Peyer's patch (tissue), 4 donors: ENCODE data around the gene SLC4A8. TPM values are rescaled to one million over a fixed set of nuclear protein-coding genes. Genes with fewer than 3 reads are reported as not detected.

ENCODE experiments used
- DNase-seq, 3 donors: peaks; one replicate each; pipeline ENCODE4 v3.0.0-alpha.2; 2017 to 2019
- H3K27ac ChIP-seq, 4 donors: fragments of 200-600 bp; sonication (generic); one replicate each; pipeline ENCODE4 v1.5.1; 2016 to 2019
- H3K27me3 ChIP-seq, 2 donors: fragments of 200-600 bp; sonication (generic); one replicate each; pipeline ENCODE4 v1.5.1; 2019
- H3K36me3 ChIP-seq, 3 donors: fragments of 200-600 bp; sonication (generic); one replicate each; pipeline ENCODE4 v1.5.1; 2016 to 2019
- H3K4me1 ChIP-seq, 4 donors: fragments of 200-600 bp; sonication (generic); one replicate each; pipeline ENCODE4 v1.5.1; 2016 to 2019
- H3K4me3 ChIP-seq, 4 donors: fragments of 200-600 bp; sonication (generic); 1 replicate in 3 of 4; 2 replicates in 1 of 4; pipeline ENCODE4 v1.5.1; 2016 to 2019; ENCODE audit warnings: mild to moderate bottlenecking in 1 of 4
- H3K9me3 ChIP-seq, 4 donors: fragments of 200-600 bp; sonication (generic); one replicate each; pipeline ENCODE4 v1.5.1; 2016 to 2019; ENCODE audit warnings: mild to moderate bottlenecking in 1 of 4
- POLR2A ChIP-seq, 2 donors: fragments of 450-650 bp; IDR thresholded peaks; one replicate each; pipeline ENCODE4 v1.5.1; 2017; ENCODE audit warnings: antibody characterized with exemption in 2 of 2, mild to moderate bottlenecking in 2 of 2, moderate library complexity in 2 of 2
- total RNA-seq, 4 donors: library from RNA; depleted of rRNA; stranded (reverse); fragments of >200 nt; gene quantifications; one replicate each; pipeline ENCODE4 v1.1.0, GENCODE V29; 2016
- TF ChIP-seq, protein P1 (sequence below), 6 experiments: fragments of 450-650 bp in 4 of 6; fragments of 200-600 bp in 2 of 6; sonication (generic) in 1 of 6; IDR thresholded peaks; one replicate each; pipeline ENCODE4 v1.5.1; 2017 to 2019; ENCODE audit warnings: antibody characterized with exemption in 6 of 6, mild to moderate bottlenecking in 3 of 6, moderate library complexity in 1 of 6

SLC4A8 gene
- total RNA-seq, 4 donors from 2014 or later: 1.9 to 49.5 (median 7.1) TPM

- TF ChIP-seq, protein P1, sequence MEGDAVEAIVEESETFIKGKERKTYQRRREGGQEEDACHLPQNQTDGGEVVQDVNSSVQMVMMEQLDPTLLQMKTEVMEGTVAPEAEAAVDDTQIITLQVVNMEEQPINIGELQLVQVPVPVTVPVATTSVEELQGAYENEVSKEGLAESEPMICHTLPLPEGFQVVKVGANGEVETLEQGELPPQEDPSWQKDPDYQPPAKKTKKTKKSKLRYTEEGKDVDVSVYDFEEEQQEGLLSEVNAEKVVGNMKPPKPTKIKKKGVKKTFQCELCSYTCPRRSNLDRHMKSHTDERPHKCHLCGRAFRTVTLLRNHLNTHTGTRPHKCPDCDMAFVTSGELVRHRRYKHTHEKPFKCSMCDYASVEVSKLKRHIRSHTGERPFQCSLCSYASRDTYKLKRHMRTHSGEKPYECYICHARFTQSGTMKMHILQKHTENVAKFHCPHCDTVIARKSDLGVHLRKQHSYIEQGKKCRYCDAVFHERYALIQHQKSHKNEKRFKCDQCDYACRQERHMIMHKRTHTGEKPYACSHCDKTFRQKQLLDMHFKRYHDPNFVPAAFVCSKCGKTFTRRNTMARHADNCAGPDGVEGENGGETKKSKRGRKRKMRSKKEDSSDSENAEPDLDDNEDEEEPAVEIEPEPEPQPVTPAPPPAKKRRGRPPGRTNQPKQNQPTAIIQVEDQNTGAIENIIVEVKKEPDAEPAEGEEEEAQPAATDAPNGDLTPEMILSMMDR (IDR thresholded peaks at IDR 0.05): no peak
- no peak for TF ChIP-seq POLR2A (IDR thresholded peaks at IDR 0.05)
- H3K36me3 ChIP-seq: no peaks in the 10 kb centered on the region
- no peak for DNase-seq
- no peak overlapping the region for H3K4me3 ChIP-seq
- no peak overlapping the region for H3K27ac ChIP-seq
- H3K4me1 ChIP-seq: no peaks in the 10 kb centered on the region
- H3K9me3 ChIP-seq: no peaks in the 10 kb centered on the region
- no peaks in the 10 kb centered on the region for H3K27me3 ChIP-seq
These were observed 48.4 kb downstream of the SLC4A8 start for GRCh38 chr12:51472984-51473383.

- H3K9me3 ChIP-seq: no peaks in the 10 kb centered on the region
- H3K27me3 ChIP-seq: no peaks in the 10 kb centered on the region
- no peak for DNase-seq
- no peak overlapping the region for H3K4me3 ChIP-seq
- no peaks in the 10 kb centered on the region for H3K36me3 ChIP-seq
- TF ChIP-seq, protein P1 (IDR thresholded peaks at IDR 0.05): no peak
- no peak for TF ChIP-seq POLR2A (IDR thresholded peaks at IDR 0.05)
- H3K4me1 ChIP-seq: no peaks in the 10 kb centered on the region
- no peak overlapping the region for H3K27ac ChIP-seq
These were observed 49.3 kb downstream of the SLC4A8 start for GRCh38 chr12:51473947-51474346.

DNA sequence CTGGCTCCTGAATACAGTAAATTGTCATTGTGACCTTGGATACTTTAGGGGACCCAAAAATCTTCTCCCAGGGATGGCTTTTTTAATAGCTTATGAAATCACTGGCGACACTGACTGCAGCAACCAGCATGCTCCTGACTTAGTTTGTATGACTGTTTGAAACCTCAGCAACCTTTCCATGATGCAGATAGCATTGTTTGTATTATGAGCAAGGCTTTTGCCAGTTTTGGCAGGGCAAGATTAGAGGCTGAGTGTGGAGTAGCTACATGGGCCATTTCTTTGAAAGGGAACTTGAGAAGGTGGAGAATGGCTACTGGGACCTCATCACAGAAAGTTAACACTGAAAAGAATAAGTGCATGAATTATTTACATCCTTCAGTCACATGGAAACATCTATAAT is 50.9 kb downstream of the SLC4A8 start:
- H3K4me3 ChIP-seq: no peak overlapping the region
- no peak overlapping the region for H3K27ac ChIP-seq
- H3K4me1 ChIP-seq: no peaks in the 10 kb centered on the region
- TF ChIP-seq POLR2A (IDR thresholded peaks at IDR 0.05): no peak
- TF ChIP-seq, protein P1 (IDR thresholded peaks at IDR 0.05): no peak
- no peaks in the 10 kb centered on the region for H3K27me3 ChIP-seq
- no peaks in the 10 kb centered on the region for H3K9me3 ChIP-seq
- DNase-seq: no peak
- H3K36me3 ChIP-seq: no peaks in the 10 kb centered on the region

- no peak for TF ChIP-seq POLR2A (IDR thresholded peaks at IDR 0.05)
- TF ChIP-seq, protein P1 (IDR thresholded peaks at IDR 0.05): no peak
- no peaks in the 10 kb centered on the region for H3K36me3 ChIP-seq
- H3K27ac ChIP-seq: no peak overlapping the region
- H3K27me3 ChIP-seq: no peaks in the 10 kb centered on the region
- DNase-seq: no peak
- H3K4me3 ChIP-seq: no peak overlapping the region
- H3K4me1 ChIP-seq: no peaks in the 10 kb centered on the region
- H3K9me3 ChIP-seq: no peaks in the 10 kb centered on the region
These were observed 56.3 kb downstream of the SLC4A8 start for GRCh38 chr12:51480978-51481377.

- DNase-seq: no peak
- Histone ChIP-seq H3K4me3 (no peak overlapping the region), H3K27ac (peak overlapping the region in 1 of 4 donors; percentile 41), H3K9me3 (no peaks in the 10 kb centered on the region), H3K36me3 (no peaks in the 10 kb centered on the region), H3K4me1 (no peaks in the 10 kb centered on the region), H3K27me3 (no peaks in the 10 kb centered on the region)
- TF ChIP-seq, protein P1 (IDR thresholded peaks at IDR 0.05): no peak
- no peak for TF ChIP-seq POLR2A (IDR thresholded peaks at IDR 0.05)
These were observed 58.5 kb downstream of the SLC4A8 start for GRCh38 chr12:51482929-51483697.
